AG04450 (cell line): Measurements from ENCODE around the gene TPM1. TPM values are rescaled to one million over a fixed set of nuclear protein-coding genes. Genes with fewer than 3 reads are reported as not detected.
A peak's percentile ranks its signal among the peaks of the same experiment; 100 is the strongest.

Source experiments
- CTCF ChIA-PET: fragments of 300-600, 350-600 bp; formaldehyde crosslinking; extraction: SDS; loops from one replicate; lab custom pipeline; 2022; ENCODE audit warnings: antibody characterized with exemption, inconsistent platforms; lab: Charles Lee
- POLR2A ChIA-PET: fragments of 350-600 bp; formaldehyde crosslinking; extraction: SDS; loops from one replicate; lab custom pipeline; 2021; ENCODE audit warnings: antibody characterized with exemption, inconsistent platforms; lab: Yijun Ruan, JAX
- DNase-seq: peaks from one replicate; pipeline ENCODE4 v3.0.0-alpha.2; 2011; ENCODE audit warnings: low read depth, low spot score
- H3K27ac ChIP-seq: one replicate; pipeline ENCODE4 v1.5.1; 2012; ENCODE audit warnings: low read depth, low read length, control low read depth
- H3K27me3 ChIP-seq: one replicate; pipeline ENCODE4 v1.6.0; 2012; ENCODE audit warnings: low read length; ENCODE audit not compliant: control insufficient read depth, insufficient read depth
- H3K4me3 ChIP-seq: 2 replicates; pipeline ENCODE4 v1.5.1; 2011; ENCODE audit warnings: mild to moderate bottlenecking, low read depth, low read length, control low read depth
- H3K9me3 ChIP-seq: 2 replicates; pipeline ENCODE4 v1.5.1; 2012; ENCODE audit warnings: low read length; ENCODE audit not compliant: control insufficient read depth, insufficient read depth
- CTCF ChIP-seq: IDR thresholded peaks from 2 replicates; pipeline ENCODE4 v1.5.1; 2011; ENCODE audit warnings: low read depth, low read length, control low read depth, inconsistent platforms
- polyA plus RNA-seq: library from polyadenylated mRNA; depleted of rRNA; stranded (reverse); fragments of >200 nt; gene quantifications from 2 replicates; pipeline ENCODE4 v1.2.3, GENCODE V29; 2011

Gene TPM1
- polyA plus RNA-seq, 1 experiment = 1,348 TPM

GRCh38 chr15:63089260-63090043, 46.9 kb downstream of the TPM1 start:
- TF ChIP-seq CTCF = no peak

GRCh38 chr15:63090472-63090871, 47.9 kb downstream of the TPM1 start:
- TF ChIP-seq CTCF = no peak
- no peak overlapping the region for H3K27ac ChIP-seq

More at GRCh38 chr15:63089260-63090043, 46.9 kb downstream of the TPM1 start:
- CTCF ChIA-PET = interaction anchor here (0.6 to 3.3 kb wide), 6 partner anchors 10 to 307 kb away, joined by 3 to 25 read pairs (median 4); no protein-coding TSS in a partner anchor
- POLR2A ChIA-PET = interaction anchor here (0.6 to 4.4 kb wide), 16 partner anchors 9 to 421 kb away, joined by 3 to 21 read pairs (median 3); partner anchors contain the start of genes RPS27L and TPM1
- DNase-seq = peak; percentile 90
- no peaks in the 10 kb centered on the region for H3K27me3 ChIP-seq
- peak overlapping the region; percentile 93 for H3K27ac ChIP-seq
- no peaks in the 10 kb centered on the region for H3K9me3 ChIP-seq
- no peak overlapping the region for H3K4me3 ChIP-seq

GRCh38 chr15:63090887-63091286, 48.3 kb downstream of the TPM1 start:
- DNase-seq = no peak
- POLR2A ChIA-PET = interaction anchor here (4.4 kb wide), 1 partner anchor 42 kb away, joined by 21 read pairs; no protein-coding TSS in a partner anchor
- CTCF ChIA-PET = interaction anchor here (3.3 kb wide), 1 partner anchor 43 kb away, joined by 25 read pairs; no protein-coding TSS in a partner anchor
- H3K4me3 ChIP-seq = no peak overlapping the region
- TF ChIP-seq CTCF = no peak
- H3K9me3 ChIP-seq = no peaks in the 10 kb centered on the region
- H3K27me3 ChIP-seq = no peaks in the 10 kb centered on the region
- H3K27ac ChIP-seq = no peak overlapping the region

More at GRCh38 chr15:63090472-63090871, 47.9 kb downstream of the TPM1 start:
- H3K27me3 ChIP-seq = no peaks in the 10 kb centered on the region
- H3K4me3 ChIP-seq = no peak overlapping the region
- no peaks in the 10 kb centered on the region for H3K9me3 ChIP-seq
- POLR2A ChIA-PET = interaction anchor here (2.5 to 4.4 kb wide), 2 partner anchors 34 to 42 kb away, joined by 8 to 21 read pairs; no protein-coding TSS in a partner anchor
- CTCF ChIA-PET = interaction anchor here (0.6 to 3.3 kb wide), 3 partner anchors 10 to 43 kb away, joined by 3 to 25 read pairs (median 5); no protein-coding TSS in a partner anchor
- no peak for DNase-seq

GRCh38 chr15:63091679-63092446, 49.3 kb downstream of the TPM1 start:
- Histone ChIP-seq H3K9me3 (no peaks in the 10 kb centered on the region), H3K27me3 (no peaks in the 10 kb centered on the region), H3K4me3 (no peak overlapping the region), H3K27ac (no peak overlapping the region)
- TF ChIP-seq CTCF = no peak
- CTCF ChIA-PET = interaction anchor here (3.9 kb wide), 1 partner anchor 45 kb away, joined by 69 read pairs; no protein-coding TSS in a partner anchor
- no peak for DNase-seq
- POLR2A ChIA-PET = no interaction called here
